Erythroblast (primary cell): ENCODE data around the gene GREM2.

Source experiments
- GATA1 ChIP-seq: IDR thresholded peaks from 2 replicates; pipeline ENCODE4 v1.6.1; 2011; ENCODE audit warnings: low read depth, mild to moderate bottlenecking, control low read depth, low read length, moderate library complexity
- POLR2A ChIP-seq: IDR thresholded peaks from 2 replicates; pipeline ENCODE4 v1.6.1; 2011; ENCODE audit warnings: mild to moderate bottlenecking, low read length

GRCh38 chr1:240462277-240462676 lies 149.7 kb downstream of the GREM2 start:
- TF ChIP-seq POLR2A = no peak
- no peak for TF ChIP-seq GATA1
